Measurements from ENCODE around the gene NBAS.
"Not testable (repeated sequence)": the region's sequence is repeated elsewhere in the genome, so short reads cannot be mapped to it uniquely, and the experiment has no call there.

NBAS gene

DNA sequence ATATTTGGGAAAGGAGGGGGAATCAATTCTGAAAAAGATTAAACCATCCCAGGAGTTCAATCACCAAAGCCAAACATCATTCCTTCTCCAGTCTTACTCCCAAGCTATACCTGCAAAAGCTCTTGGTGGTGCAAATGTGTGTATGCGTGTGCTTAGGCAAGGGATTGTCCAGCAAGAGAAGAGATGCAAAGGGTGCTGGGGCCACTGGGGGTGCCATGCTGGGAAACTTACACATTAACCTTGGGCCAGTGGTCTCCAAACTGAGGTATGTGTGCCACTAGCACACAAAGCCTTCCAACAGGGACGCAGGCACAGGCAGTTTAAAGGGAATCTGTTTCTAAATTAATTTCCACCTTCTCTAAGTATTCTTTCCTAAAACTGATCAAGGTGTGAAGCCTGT, 307.9 kb downstream of the NBAS start:
- TF ChIP-seq CTCF (conservative IDR thresholded peaks at IDR 0.05), result no peak
- no peak overlapping the region for H3K27ac ChIP-seq

DNA sequence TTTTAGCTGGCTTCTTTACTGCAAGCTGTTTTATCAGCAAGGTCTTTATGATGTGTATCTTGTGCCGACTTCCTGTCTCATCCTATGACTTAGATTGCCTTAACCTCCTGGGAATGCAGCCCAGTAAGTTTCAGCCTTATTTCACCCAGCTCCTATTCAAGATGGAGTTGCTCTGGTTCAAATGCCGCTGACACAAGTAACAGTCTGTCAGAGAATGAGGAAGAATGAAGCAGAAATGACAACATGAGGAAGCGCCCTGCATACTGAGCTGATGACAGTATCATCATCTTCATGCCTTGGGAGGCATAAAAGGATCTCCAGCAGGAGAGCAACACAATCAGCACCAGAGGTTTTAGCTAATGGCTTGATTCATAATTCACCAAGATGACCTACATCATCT, 309.4 kb downstream of the NBAS start:
- H3K27ac ChIP-seq, result no peak overlapping the region
- TF ChIP-seq CTCF (conservative IDR thresholded peaks at IDR 0.05), result no peak

DNA sequence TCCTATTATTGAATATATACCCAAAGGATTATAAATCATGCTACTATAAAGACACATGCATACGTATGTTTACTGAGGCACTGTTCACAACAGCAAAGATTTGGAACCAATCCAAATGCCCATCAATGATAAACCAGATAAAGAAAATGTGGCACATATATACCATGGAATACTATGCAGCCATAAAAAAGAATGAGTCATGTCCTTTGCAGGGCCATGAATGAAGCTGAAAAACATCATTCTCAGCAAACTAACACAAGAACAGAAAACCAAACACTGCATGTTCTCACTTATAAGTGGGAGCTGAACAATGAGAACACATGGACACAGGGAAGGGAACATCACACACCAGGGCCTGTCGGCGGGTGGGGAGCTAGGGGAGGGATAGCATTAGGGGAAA, 310.2 kb downstream of the NBAS start:
- H3K27ac ChIP-seq, result not testable (repeated sequence)

GRCh38 chr2:15246870-15247269, 314.3 kb downstream of the NBAS start:
- peak overlapping the region; percentile 44 for H3K27ac ChIP-seq

GRCh38 chr2:15243762-15244161, 317.4 kb downstream of the NBAS start:
- H3K27ac ChIP-seq, result no peak overlapping the region
- no peak for TF ChIP-seq CTCF (conservative IDR thresholded peaks at IDR 0.05)

More at GRCh38 chr2:15246870-15247269, 314.3 kb downstream of the NBAS start:
- TF ChIP-seq CTCF (conservative IDR thresholded peaks at IDR 0.05), result no peak

- no peak overlapping the region for H3K27ac ChIP-seq
- TF ChIP-seq CTCF (conservative IDR thresholded peaks at IDR 0.05), result no peak
Observed at GRCh38 chr2:15242936-15243461, 318.1 kb downstream of the NBAS start.

- no peak for TF ChIP-seq CTCF (conservative IDR thresholded peaks at IDR 0.05)
- H3K27ac ChIP-seq, result no peak overlapping the region
Observed at GRCh38 chr2:15241929-15242328, 319.2 kb downstream of the NBAS start.

GRCh38 chr2:15241201-15241600, 319.9 kb downstream of the NBAS start:
- H3K27ac ChIP-seq, result no peak overlapping the region
- TF ChIP-seq CTCF (conservative IDR thresholded peaks at IDR 0.05), result no peak

Data from VCaP (cell line).